HL-60 (cell line): ENCODE results near the gene SLC49A3.

Source experiments
- DNase-seq, 2 experiments: peaks; one replicate each; pipeline ENCODE4 v3.0.0-alpha.2; 2010 to 2020; ENCODE audit warnings: low read depth in 1 of 2, low spot score in 1 of 2
- H3K27ac ChIP-seq: fragments of 250-450 bp; sonication (Bioruptor Pico); replicated peaks from 2 replicates; pipeline ENCODE4 v1.5.1; 2020; ENCODE audit warnings: mild to moderate bottlenecking, moderate library complexity
- H3K27me3 ChIP-seq: fragments of 250-450 bp; sonication (Bioruptor Pico); 2 replicates; pipeline ENCODE4 v1.5.1; 2021; ENCODE audit warnings: mild to moderate bottlenecking, moderate library complexity; ENCODE audit not compliant: insufficient read depth, poor library complexity, severe bottlenecking
- H3K4me3 ChIP-seq: replicated peaks from 2 replicates; pipeline ENCODE4 v1.5.1; 2011; ENCODE audit warnings: mild to moderate bottlenecking, control low read depth, low read length; ENCODE audit not compliant: insufficient read depth
- GABPA ChIP-seq: IDR thresholded peaks from 2 replicates; pipeline ENCODE4 v1.6.1; 2012; ENCODE audit warnings: low read depth
- POLR2AphosphoS5 ChIP-seq: IDR thresholded peaks from 2 replicates; pipeline ENCODE4 v1.6.1; 2012; ENCODE audit warnings: low read depth
- REST ChIP-seq: IDR thresholded peaks from 2 replicates; pipeline ENCODE4 v1.6.1; 2012; ENCODE audit warnings: low read depth; ENCODE audit not compliant: insufficient replicate concordance
- SPI1 ChIP-seq: IDR thresholded peaks from 2 replicates; pipeline ENCODE4 v1.6.1; 2012; ENCODE audit warnings: low read depth, mild to moderate bottlenecking, borderline replicate concordance
- TF ChIP-seq, protein P1 (sequence below): IDR thresholded peaks from one replicate; pipeline ENCODE4 v1.5.1; 2011; ENCODE audit warnings: low read length, control low read depth, inconsistent platforms; ENCODE audit not compliant: insufficient read depth

The SLC49A3 gene

GRCh38 chr4:663438-664428 is 25.2 kb downstream of the SLC49A3 start:
- H3K27me3 ChIP-seq, result peaks cover 10% of the 10 kb centered on the region
- no peak overlapping the region for H3K4me3 ChIP-seq
- H3K27ac ChIP-seq, result no peak overlapping the region
- DNase-seq, result no peak
- TF ChIP-seq POLR2AphosphoS5, result no peak

DNA sequence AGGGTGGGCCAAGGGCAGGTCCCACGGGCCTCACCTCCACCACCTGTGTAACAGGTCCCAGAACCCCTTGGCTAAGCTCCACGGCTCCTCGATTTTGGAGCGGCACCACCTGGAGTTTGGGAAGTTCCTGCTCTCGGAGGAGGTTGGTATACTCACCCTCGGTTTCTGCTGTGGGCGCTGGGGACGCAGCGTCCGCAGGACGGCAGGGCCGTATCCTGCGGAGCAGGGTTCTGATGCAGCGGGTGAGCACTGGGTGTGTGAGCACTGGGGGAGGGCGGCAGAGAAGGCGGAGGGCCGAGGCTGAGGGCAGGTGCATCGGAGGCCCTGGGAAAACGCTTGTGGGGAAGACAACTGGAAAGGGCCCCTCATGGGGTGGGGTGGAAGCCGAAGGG is 25.9 kb downstream of the SLC49A3 start:
- Histone ChIP-seq H3K27ac (no peak overlapping the region), H3K27me3 (peaks cover 10% of the 10 kb centered on the region), H3K4me3 (no peak overlapping the region)
- DNase-seq, result no peak
- TF ChIP-seq, protein P1, sequence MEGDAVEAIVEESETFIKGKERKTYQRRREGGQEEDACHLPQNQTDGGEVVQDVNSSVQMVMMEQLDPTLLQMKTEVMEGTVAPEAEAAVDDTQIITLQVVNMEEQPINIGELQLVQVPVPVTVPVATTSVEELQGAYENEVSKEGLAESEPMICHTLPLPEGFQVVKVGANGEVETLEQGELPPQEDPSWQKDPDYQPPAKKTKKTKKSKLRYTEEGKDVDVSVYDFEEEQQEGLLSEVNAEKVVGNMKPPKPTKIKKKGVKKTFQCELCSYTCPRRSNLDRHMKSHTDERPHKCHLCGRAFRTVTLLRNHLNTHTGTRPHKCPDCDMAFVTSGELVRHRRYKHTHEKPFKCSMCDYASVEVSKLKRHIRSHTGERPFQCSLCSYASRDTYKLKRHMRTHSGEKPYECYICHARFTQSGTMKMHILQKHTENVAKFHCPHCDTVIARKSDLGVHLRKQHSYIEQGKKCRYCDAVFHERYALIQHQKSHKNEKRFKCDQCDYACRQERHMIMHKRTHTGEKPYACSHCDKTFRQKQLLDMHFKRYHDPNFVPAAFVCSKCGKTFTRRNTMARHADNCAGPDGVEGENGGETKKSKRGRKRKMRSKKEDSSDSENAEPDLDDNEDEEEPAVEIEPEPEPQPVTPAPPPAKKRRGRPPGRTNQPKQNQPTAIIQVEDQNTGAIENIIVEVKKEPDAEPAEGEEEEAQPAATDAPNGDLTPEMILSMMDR, result no peak
- no peak for TF ChIP-seq SPI1

DNA sequence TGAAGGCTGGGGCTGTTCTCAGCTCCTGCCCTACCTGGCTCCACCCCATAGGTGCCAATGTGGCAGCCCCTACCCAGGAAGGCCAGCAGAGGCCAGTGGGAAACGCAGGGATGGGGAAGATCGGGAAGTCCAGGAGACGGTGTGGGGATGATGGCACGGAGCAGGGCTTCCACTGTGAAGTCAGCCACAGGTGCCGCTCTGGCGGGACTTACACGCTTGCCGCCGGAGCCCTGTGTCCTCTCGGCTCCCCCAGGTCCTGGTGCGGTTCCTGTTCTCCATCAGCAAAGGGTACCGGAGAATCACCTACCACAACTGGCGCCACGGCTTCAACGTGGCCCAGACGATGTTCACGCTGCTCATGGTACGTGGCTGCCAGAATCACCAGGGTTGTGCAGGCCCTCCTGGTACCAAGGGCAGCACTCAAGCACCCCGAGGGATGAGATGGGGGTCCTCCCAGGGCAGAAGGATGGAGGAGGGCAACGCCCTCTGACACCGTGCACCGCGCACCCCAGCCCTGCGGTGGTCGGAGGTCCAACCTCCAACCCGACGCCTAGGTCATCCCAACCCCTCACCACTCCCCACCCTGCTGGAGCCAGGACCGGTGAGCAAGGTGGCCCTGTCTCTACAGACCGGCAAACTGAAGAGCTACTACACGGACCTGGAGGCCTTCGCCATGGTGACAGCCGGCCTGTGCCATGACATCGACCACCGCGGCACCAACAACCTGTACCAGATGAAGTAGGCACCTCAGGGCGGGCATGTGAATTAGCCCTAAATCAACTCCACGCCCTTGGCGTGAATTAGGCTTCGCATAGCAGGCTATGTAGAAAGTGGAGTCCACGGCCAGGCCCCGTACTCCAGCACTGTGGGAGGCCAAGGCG is 26.8 kb downstream of the SLC49A3 start:
- no peak for DNase-seq
- H3K4me3 ChIP-seq, result no peak overlapping the region
- TF ChIP-seq, protein P1, result no peak
- TF ChIP-seq GABPA (no peak), POLR2AphosphoS5 (no peak), REST (no peak), SPI1 (no peak)
- H3K27ac ChIP-seq, result no peak overlapping the region
- H3K27me3 ChIP-seq, result peaks cover 10% of the 10 kb centered on the region

DNA sequence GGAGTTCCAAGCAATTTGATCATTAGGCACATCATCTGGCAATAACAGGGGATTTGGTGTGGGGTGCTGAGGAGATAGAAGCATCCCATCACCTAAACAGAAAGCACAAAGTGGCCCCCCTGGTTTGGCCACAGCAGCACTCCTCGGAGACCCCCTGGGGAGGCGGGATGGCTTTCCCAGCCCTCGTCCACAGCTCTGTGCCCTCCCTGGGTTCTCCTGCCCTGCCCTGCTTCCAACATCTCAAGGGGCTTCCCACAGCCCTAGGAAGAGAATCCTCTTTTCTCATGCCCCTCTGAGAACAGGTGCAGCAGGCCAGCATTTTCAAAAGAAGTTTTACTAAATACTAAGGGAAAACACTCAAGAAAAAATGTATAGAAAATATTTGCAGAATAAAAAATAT is 27.7 kb downstream of the SLC49A3 start:
- H3K4me3 ChIP-seq, result no peak overlapping the region
- DNase-seq, result no peak
- no peak overlapping the region for H3K27ac ChIP-seq
- no peak for TF ChIP-seq SPI1
- TF ChIP-seq POLR2AphosphoS5, result no peak
- TF ChIP-seq, protein P1, result no peak
- no peak for TF ChIP-seq GABPA
- no peak for TF ChIP-seq REST
- peaks cover 10% of the 10 kb centered on the region for H3K27me3 ChIP-seq
